LHCN-M2 (cell line): ENCODE measurements around the gene C12orf43. TPM values are rescaled to one million over a fixed set of nuclear protein-coding genes. Genes with fewer than 3 reads are reported as not detected.
A peak's percentile ranks its signal among the peaks of the same experiment; 100 is the strongest.

Source experiments
- DNase-seq: peaks from one replicate; pipeline ENCODE4 v3.0.0-alpha.2; 2012; ENCODE audit warnings: low read depth
- total RNA-seq: library from RNA; depleted of rRNA; stranded (reverse); fragments of >200 nt; gene quantifications from 2 replicates; pipeline ENCODE4 v1.2.3, GENCODE V29; 2014

Gene C12orf43
- total RNA-seq, 1 experiment from 2014 or later, result 18.1 TPM

- no peak for DNase-seq
These were observed 36.9 kb downstream of the C12orf43 start for GRCh38 chr12:120979220-120979861.

- no peak for DNase-seq
These were observed 37.7 kb downstream of the C12orf43 start, which contains the start of gene HNF1A for GRCh38 chr12:120978296-120979219. HNF1A (plus strand) TSS chr12:120978543; CDS start chr12:120978769, 226 bp downstream.

GRCh38 chr12:120977531-120978295 lies 38.6 kb downstream of the C12orf43 start:
- no peak for DNase-seq

DNA sequence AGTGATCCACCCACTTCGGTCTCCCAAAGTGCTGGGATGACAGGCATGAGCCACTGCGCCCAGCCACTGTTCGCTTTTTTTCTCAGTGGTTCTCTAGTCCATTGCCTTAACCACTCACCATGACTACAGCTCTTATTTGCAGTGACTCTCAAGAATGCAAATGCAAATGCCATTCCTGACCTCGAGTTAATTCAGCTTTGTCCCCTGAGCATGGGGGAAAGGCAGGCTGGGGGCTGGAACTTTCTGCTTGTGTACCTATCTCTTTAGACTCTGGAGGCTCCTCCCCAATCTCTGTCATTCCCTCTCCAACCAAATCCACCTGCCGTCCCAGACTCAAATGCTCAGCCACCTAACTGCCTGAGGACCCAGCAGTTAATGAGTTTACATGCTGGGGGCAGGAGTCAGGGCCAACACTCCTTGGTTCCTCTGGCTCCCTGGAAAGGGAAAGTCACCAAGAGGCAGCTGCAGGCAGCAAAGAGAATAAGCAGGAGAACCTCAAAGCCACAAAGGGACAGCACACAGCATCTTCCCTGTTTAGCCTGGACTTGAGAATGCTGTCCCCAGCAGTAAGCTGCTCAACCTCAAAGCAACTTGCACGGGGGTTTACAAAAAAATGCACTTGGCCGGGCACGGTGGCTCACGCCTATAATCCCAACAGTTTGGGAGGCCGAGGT lies 43.3 kb downstream of the C12orf43 start:
- no peak for DNase-seq

DNA sequence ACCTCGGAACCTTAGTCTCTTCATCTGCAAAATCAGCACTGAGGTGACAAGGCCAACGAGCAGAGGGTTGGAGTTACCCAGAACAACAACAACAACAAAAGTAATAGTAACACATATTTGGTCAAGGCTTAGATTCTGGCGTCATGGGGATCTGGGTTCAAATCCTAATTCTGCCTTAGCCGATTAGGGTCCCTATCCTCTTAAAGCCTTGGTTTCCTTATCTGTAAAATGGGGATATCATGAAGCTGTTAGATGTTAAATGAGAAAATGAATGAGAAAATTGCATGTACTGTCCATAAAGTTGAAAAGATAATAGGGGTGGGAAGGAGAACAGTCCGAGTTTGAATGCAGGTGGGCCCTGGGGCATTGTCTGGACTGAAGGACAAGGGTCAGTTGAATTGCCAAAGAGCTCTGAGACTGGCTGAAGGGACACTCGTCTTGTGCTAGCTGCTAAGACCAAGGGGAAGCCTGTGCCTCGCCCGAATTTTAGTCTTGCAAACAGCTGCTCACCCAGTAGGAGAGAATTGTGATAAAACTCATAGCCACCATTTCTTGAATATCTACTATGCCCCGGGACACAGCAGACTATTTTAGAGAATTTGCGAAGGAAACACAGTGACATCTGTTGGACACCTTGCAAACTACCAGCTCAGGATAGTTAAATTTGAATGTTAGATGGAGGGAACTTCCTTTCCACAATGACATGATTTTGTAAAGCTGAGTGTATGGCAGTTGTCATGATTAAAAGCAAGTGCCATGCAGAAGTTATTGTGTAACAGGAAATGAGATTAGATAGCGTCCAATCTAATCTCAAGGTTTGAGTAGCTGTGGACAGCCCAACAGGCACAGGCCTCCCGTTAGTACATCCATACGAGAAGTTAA lies 44.7 kb downstream of the C12orf43 start:
- DNase-seq, result peak; percentile 62

- DNase-seq, result no peak
These were observed 46.0 kb downstream of the C12orf43 start for GRCh38 chr12:120970310-120970709.

GRCh38 chr12:120965534-120966091 lies 50.7 kb downstream of the C12orf43 start:
- DNase-seq, result no peak

DNA sequence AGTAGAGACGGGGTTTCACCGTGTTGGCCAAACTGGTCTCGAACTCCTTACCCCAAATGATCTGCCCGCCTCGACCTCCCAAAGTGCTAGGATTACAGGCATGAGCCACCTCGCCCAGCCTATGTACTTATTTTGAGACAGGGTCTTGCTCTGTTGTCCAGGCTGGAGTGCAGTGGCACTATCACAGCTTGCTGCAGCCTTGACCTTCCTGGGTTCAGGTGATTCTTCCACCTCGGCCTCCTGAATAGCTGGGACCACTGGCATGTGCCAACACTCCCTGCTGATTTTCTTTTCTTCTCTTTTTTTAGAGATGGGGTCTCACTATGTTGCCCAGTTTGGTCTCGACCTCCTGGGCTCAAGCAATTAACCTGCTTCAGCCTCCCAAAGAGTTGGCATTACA lies 52.0 kb downstream of the C12orf43 start:
- no peak for DNase-seq

- DNase-seq, result no peak
These were observed 53.7 kb downstream of the C12orf43 start for GRCh38 chr12:120962532-120963020.

DNA sequence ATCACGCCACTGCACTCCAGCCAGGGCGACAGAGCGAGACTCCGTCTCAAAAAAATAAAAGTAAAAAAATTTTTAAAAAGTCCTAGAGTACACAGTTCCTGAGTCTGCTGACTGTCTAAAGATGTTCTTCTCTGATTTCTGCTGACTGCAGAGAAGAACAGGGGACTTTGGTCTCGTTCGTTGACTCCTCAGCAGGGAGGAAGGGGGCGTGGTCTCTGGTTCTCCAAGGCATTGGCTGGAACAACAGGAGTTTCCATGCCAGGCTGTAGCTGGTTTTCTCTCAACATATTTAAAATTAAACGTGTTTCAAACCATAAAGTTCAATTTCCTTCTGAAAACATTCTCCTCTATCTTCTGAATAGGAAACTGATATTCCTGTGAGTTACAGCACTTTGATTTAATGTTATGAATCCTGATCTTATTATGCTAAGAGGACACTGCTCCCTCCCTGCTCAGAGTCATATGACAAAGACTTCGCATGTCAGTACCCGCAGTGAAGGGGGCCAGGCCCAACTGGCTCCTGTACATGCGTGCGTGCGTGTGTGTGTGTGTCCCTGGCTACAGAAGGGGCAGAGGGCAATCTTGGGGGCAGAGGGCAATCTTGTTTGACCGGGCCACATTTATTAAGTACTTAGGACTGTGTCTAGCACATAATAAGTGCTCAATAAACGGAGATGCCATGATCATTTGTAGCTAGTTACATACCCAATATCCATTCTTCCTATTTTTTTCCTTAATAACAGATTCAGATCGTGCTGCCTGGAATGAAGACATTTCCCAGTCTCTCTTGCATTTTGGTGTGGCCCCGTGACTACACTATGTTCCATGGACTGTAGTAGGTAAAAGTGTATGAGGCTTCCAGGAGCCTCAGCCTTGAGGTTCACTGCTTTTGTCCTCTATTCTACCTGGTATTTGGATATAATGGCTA lies 54.4 kb downstream of the C12orf43 start:
- no peak for DNase-seq

GRCh38 chr12:120960657-120961056 lies 55.6 kb downstream of the C12orf43 start:
- no peak for DNase-seq

GRCh38 chr12:120959111-120959878 lies 57.0 kb downstream of the C12orf43 start:
- DNase-seq, result no peak

DNA sequence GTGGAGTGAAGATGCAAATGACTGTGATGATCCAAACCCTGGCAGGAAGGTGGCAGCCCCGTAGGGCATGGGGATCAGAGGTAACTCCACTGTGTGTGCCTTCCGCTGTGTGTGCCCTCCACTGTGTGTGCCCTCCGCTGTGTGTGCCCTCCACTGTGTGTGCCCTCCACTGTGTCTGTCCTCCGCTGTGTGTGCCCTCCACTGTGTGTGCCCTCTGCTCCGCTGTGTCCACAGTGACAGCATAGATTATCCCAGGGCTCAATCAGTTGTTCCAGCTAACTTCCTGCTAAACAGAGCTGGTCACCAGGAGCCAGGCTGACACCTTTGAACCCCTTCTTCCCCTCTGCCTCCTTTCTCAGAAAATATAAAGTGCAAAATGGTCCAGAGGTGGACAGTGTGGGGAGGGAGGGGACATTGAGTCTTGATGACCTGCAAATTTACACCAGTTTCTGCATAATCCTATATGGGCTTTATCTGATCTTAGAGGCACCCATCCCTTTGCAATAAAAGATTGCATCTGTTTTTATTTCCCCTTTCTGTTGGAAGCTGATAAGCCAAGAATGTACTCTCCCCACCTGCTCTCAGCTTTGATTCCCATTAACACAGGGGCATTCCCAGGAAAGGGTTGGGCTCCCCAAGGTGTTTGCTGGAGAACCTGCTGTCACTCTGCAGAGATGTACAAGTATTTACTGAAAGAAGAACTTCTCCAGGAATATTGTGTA lies 59.5 kb downstream of the C12orf43 start:
- no peak for DNase-seq

DNA sequence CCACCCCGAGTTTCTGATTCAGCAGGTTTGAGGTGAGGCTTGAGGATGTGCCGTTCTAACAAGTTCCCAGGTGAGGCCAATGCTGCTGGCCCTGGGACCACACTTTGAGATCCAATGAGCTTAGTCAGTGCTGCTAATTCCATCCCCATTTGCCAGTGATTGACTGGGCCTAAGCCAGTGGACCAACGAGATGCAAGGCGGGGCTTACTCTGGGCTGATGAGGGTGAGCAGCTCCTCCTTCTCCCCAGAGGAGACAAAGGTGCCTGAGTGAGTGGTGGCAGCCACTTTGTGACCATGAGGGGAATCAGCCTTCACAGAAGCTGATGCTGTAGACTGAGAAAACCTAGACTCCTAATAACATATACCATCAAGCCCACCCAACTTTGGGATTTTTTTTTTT lies 61.1 kb downstream of the C12orf43 start:
- DNase-seq, result no peak

DNA sequence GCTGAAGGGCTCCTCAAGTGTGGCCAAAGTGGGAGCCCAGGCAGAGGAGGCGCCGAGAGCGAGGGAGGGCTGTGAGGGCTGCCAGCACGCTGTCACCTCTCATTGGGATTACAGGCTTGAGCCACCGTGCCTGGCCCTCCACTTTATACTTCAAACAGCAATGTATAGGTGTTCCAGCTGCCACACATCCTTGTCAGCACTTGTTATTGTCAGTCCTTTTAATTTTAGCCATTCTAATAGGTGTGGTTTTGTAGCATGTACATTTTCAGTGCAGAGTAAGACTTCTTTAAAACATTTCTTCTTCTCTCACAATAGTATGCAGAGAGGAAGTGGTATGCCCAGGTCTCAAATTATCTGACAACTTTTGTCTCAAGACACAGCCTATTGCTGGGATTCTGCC lies 65.5 kb downstream of the C12orf43 start:
- DNase-seq, result no peak
